GM21360 (cell line): Measurements from ENCODE around the gene PLTP.
A peak's percentile ranks its signal among the peaks of the same experiment; 100 is the strongest.

Experiments
- ATAC-seq: cut with Tn5 transposase; IDR thresholded peaks from one replicate; pipeline ENCODE4 v1.9.1; 2021; ENCODE audit warnings: mild to moderate bottlenecking, moderate library complexity; ENCODE audit not compliant: unreplicated experiment

Gene PLTP

DNA sequence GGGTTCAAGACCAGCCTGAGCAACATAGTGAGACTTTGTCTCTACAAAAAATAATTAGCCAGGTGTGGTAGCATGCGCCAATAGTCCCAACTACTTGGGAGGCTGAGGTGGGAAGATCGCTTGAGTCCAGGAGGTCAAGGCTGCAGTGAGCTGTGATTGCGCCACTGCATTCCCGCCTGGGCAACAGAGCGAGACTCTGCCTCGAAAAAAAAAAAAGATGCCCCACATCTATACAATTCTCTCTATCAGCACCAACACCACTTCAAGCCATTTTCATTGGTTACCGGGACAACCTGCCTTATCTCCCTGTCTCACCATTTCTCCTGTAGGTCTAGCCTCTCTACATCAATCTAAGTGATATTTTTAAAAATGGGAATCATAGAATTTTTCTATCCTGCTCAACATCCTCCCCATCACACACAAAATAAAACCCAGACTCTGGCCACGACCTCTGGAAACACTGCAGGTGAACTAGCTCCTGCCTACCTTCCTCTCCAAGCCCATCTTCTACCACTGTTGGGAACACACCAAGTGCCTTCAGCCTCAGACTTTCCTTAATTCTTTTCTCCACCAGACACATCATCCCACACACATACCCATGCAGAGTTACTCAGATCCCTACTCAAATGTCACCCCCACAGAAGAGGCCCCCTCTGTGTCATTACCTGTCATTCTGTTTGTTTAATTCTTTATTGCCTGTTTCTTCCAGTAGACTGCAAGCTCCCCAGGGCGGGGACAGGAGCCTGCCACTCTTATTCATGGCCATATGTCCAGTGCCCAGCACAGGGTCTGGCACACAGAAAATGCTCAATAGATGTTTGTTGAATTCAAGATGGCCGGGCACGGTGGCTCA, 9.6 kb upstream of the PLTP start:
- ATAC-seq = no peak

GRCh38 chr20:45920462-45921336, 8.7 kb upstream of the PLTP start:
- no peak for ATAC-seq

GRCh38 chr20:45919542-45920399, 7.8 kb upstream of the PLTP start:
- ATAC-seq = no peak

DNA sequence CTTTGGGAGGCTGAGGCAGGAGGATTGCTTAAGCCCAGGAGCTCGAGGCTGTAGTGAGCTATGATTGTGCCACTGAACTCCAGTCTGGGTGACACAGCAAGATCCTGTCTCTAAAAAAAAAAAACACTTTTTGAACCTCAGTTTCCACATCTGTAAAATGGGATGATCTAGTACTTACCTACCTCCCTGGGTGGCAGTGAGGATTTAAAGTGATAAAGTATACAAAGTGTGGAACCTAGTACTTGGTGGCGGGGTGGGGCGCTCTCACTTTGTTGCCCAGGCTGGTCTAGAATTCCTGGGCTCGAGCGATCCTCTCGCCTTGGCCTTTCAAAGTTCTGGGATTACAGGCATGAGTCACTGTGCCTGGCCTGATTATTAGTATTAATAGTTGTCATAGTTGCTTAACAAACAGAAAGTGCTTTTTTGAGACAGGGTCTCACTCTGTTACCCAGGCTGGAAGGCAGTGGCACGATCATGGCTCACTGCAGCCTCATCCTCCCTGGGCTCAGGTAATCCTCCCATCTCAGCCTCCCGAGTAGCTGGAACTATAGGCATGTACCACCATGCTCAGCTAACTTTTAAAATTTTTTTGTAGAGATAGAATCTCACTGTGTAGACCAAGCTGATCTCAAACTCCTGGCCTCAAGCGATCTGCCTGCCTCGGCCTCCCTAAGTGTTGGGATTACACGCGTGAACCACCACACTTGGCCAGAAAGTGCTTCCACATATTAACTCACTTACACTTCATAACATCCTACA, 7.0 kb upstream of the PLTP start:
- no peak for ATAC-seq

- no peak for ATAC-seq
Observed at GRCh38 chr20:45918182-45918737, 6.3 kb upstream of the PLTP start.

DNA sequence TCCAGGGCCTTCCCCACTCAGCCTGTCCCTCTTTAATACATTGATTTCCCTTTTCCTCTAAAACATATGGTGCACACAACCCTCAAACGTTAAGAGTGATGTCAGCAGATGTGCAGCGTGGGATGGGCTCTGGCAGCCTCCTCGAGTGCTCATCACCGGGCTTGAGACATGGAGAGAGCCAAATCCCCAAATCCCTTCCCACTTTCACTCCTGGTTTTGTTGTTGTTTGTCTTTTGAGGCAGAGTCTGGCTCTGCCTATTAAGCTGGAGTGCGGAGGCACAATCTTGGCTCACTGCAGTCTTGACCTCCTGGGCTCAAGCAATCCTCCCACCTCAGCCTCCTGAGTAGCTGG, 5.8 kb upstream of the PLTP start:
- no peak for ATAC-seq

- no peak for ATAC-seq
Observed at GRCh38 chr20:45913116-45913515, 1.2 kb upstream of the PLTP start.

- no peak for ATAC-seq
Observed at GRCh38 chr20:45912344-45912682, 358 bp upstream of the PLTP start.

GRCh38 chr20:45910670-45911485, 1.1 kb downstream of the PLTP start:
- peak; percentile 85 for ATAC-seq

- ATAC-seq = no peak
Observed at GRCh38 chr20:45909817-45910669, 1.9 kb downstream of the PLTP start.

GRCh38 chr20:45909336-45909808, 2.6 kb downstream of the PLTP start:
- ATAC-seq = no peak

GRCh38 chr20:45908084-45908483, 3.9 kb downstream of the PLTP start:
- no peak for ATAC-seq

DNA sequence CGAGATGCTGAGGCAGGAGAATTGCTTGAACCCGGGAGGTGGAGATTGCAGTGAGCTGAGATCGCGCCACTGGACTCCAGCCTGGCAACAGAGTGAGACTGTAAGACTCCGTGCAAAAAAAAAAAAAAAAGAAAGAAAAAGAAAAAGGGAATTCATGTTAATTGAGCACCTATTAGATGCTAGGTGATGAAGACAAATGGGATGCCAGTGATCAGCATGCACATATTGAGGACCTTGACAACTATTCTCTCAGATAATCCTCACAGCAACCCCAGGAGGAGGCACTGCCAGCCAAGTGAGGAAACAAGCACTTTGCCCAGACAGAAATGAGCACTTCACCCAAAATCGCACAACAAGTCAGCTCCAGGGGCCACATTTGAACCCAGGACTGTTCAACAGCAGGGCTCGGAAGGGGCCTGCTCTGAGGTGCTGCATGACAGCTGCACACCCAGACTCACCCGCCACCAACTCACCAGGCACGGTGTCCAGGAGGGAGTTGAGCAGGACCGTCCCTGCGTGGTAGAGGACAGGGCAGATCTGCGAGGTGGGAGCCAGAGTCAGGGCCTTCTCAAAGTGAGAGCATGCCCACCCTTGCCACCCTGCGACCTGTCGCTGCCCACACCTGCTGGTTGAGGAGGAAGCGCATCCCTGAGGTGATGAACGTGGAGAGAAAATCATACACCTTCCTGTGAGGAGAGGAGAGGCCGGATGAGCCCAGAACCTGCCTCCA, 4.6 kb downstream of the PLTP start:
- ATAC-seq = no peak

DNA sequence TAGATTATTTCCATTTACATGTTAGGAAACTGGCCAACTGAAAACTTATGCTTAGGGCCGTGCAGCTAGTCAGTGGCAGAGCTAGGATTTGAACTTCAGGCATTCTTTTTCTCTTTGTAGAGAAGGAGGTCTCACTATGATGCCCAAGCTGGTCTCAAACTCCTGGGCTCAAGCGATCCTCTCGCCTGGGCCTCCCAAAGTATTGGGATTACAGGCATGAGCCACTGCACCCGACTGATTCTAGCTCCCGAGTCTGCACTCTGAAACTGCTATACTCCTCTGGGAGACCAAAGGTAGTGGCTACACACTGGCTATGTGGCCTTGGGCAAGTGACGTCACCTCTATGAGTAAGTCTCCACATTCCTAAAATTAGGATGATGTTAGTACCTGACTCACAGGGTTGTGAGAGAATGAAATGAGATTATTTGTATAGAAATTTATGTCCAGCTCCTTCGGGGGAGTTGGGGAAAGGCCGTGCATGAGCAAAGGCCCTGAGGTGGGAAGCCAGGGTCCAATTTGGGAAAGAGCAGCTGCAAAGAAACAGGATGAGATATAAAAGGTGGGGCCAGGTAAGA, 6.4 kb downstream of the PLTP start:
- ATAC-seq = no peak

GRCh38 chr20:45904583-45905504, 7.1 kb downstream of the PLTP start:
- ATAC-seq = no peak

DNA sequence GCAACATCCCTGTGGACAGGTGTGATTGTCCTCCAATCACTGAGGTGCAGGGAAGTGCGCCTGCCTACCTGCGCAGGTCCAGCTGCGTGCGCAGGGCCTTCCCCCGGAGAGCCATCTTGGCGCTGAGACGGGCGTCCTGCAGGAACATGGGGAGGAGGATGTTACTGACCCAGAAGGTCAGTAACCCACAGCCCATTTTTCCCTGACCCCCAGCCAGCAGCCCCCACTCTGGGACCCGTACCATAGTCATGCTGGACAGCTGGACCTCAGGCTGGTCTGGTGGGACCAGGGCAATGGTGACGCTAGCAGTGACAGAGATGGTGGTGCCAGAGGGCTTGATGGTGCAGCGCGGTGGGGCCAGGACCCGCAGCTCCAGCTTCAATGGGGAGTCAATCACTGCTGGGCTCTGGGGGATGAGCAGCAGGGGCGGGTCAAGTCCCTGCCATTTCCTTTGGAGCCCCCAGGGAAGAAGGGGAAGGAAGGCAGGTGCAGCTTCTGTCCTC, 9.7 kb downstream of the PLTP start:
- ATAC-seq = no peak
